Subcutaneous abdominal adipose tissue (tissue), 5 donors: ENCODE data around the gene RTKN.

Experiments
- H3K27ac ChIP-seq: one replicate; pipeline ENCODE4 v1.7.0; 2013; ENCODE audit warnings: low read depth, mild to moderate bottlenecking, inconsistent platforms, low read length, moderate library complexity
- H3K27me3 ChIP-seq, 5 donors: one replicate each; pipeline ENCODE4 v1.7.0; 2013; ENCODE audit warnings: low read length in 5 of 5, inconsistent platforms in 1 of 5; ENCODE audit not compliant: control insufficient read depth in 5 of 5, insufficient read depth in 4 of 5
- H3K36me3 ChIP-seq, 5 donors: one replicate each; pipeline ENCODE4 v1.7.0; 2013; ENCODE audit warnings: low read length in 5 of 5; ENCODE audit not compliant: control insufficient read depth in 5 of 5, insufficient read depth in 5 of 5
- H3K4me1 ChIP-seq, 5 donors: one replicate each; pipeline ENCODE4 v1.7.0; 2013; ENCODE audit warnings: low read length in 5 of 5, mild to moderate bottlenecking in 3 of 5, moderate library complexity in 1 of 5; ENCODE audit not compliant: control insufficient read depth in 5 of 5, insufficient read depth in 5 of 5
- H3K4me3 ChIP-seq, 5 donors: one replicate each; pipeline ENCODE4 v1.7.0; 2013; ENCODE audit warnings: low read length in 5 of 5, low read depth in 1 of 5
- H3K9ac ChIP-seq, 5 donors: one replicate each; pipeline ENCODE4 v1.7.0; 2013; ENCODE audit warnings: low read length in 5 of 5, mild to moderate bottlenecking in 4 of 5, moderate library complexity in 3 of 5
- H3K9me3 ChIP-seq, 5 donors: one replicate each; pipeline ENCODE4 v1.7.0; 2013; ENCODE audit warnings: low read length in 5 of 5; ENCODE audit not compliant: control insufficient read depth in 5 of 5
- donor health status: healthy.
- donor health status: healthy.
- donor health status: healthy.
- donor health status: healthy.
- donor health status: healthy.

RTKN gene

DNA sequence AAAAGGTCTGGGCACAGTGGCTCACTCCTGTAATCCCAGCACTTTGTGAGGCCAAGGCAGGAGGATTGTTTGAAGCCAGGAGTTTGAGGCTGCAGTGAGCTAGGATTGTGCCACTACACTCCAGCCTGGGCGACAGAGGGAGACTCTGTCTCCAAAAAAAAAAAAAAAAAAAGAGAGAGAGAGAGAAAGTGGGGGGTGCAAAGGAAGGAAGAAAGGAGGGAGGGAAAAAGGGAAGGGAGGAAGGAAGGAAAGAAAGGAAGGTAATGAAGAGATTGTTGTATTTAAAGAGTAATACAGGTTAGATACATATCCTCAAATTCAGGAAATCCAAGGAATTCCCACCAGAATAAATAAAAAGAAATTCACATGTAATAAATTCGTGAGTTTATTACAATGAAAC lies 39.8 kb downstream of the RTKN start:
- Histone ChIP-seq H3K27ac (no peak overlapping the region), H3K36me3 (no peaks in the 10 kb centered on the region), H3K9ac (no peak overlapping the region), H3K27me3 (no peaks in the 10 kb centered on the region), H3K4me3 (no peak overlapping the region), H3K9me3 (no peaks in the 10 kb centered on the region), H3K4me1 (no peaks in the 10 kb centered on the region)

GRCh38 chr2:74399785-74400184 lies 42.0 kb downstream of the RTKN start:
- H3K4me1 ChIP-seq: no peaks in the 10 kb centered on the region
- no peak overlapping the region for H3K4me3 ChIP-seq
- H3K9me3 ChIP-seq: no peaks in the 10 kb centered on the region
- no peak overlapping the region for H3K27ac ChIP-seq
- H3K9ac ChIP-seq: no peak overlapping the region
- no peaks in the 10 kb centered on the region for H3K36me3 ChIP-seq
- H3K27me3 ChIP-seq: peaks cover 0 to 3% (median 0%) of the 10 kb centered on the region in 5 donors

DNA sequence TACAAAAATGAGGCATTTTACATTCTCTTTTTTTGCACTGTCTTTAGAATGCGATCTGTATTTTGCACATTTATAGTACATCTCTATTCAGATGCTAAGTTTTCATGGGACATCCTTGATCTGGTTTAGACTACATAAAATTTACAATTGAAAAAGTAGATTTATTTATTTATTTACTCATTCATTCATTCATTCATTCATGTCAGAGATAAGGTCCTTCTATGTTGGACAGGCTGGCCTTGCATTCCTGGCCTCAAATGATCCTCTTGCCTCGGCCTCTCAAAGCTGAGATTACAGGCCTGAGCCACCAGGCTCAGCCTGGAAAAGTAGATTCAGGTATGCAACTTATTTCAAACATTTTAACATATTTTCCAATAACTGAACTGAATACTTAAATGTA lies 45.6 kb downstream of the RTKN start:
- H3K4me1 ChIP-seq: peaks cover under 1 to 9% (median 6%) of the 10 kb centered on the region in 5 donors
- no peak overlapping the region for H3K9ac ChIP-seq
- H3K27ac ChIP-seq: no peak overlapping the region
- H3K36me3 ChIP-seq: no peaks in the 10 kb centered on the region
- H3K9me3 ChIP-seq: no peaks in the 10 kb centered on the region
- no peak overlapping the region for H3K4me3 ChIP-seq
- H3K27me3 ChIP-seq: peaks cover 0 to 3% (median 0%) of the 10 kb centered on the region in 5 donors

DNA sequence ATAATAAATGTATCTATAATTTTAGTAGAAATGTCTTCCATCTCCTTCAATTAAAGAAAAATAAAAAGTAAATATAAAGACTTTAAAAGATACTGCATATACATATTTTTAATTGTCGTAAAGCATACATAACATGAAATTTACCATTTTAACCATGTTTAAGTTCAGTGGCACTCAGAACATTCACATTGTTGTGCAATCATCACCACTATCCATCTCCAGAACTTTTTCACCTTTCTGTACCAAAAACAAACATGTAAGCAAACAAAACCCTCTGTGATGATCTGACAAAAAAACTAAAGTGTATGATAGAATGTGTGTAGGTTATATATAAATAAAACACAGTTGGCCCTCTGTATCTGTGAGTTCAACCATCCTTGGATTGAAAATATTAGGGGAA lies 48.2 kb downstream of the RTKN start:
- H3K4me1 ChIP-seq: peaks cover 6 to 32% (median 26%) of the 10 kb centered on the region in 5 donors
- no peaks in the 10 kb centered on the region for H3K9me3 ChIP-seq
- no peak overlapping the region for H3K4me3 ChIP-seq
- H3K27me3 ChIP-seq: peaks cover 0 to 3% (median 0%) of the 10 kb centered on the region in 5 donors
- no peaks in the 10 kb centered on the region for H3K36me3 ChIP-seq
- H3K27ac ChIP-seq: no peak overlapping the region
- H3K9ac ChIP-seq: no peak overlapping the region

DNA sequence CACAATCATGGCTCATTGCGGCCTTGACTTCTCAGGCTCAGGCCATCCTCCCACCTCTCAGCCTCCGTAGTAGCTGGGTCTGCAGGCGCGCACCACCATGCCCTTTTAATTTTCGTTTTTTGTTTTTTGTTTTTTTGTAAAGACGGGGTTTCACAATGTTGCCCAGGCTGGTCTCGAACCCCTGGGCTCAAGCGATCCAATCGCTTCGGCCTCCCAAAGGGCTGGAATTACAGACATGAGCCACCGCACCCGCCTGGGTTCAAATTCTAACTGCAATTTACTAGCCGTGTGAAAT lies 49.3 kb downstream of the RTKN start:
- Histone ChIP-seq H3K27ac (no peak overlapping the region), H3K36me3 (no peaks in the 10 kb centered on the region), H3K4me3 (peak overlapping the region in 4 of 5 donors; percentile 71 to 94 (median 90)), H3K27me3 (peaks cover 0 to 3% (median 0%) of the 10 kb centered on the region in 5 donors), H3K9ac (peak overlapping the region in 1 of 5 donors; percentile 92), H3K4me1 (peaks cover 6 to 38% (median 26%) of the 10 kb centered on the region in 5 donors), H3K9me3 (no peaks in the 10 kb centered on the region)

- no peaks in the 10 kb centered on the region for H3K9me3 ChIP-seq
- peak overlapping the region; percentile 74 for H3K27ac ChIP-seq
- peaks cover 6 to 38% (median 26%) of the 10 kb centered on the region in 5 donors for H3K4me1 ChIP-seq
- peak overlapping the region; percentile 85 to 96 (median 91) for H3K9ac ChIP-seq
- no peaks in the 10 kb centered on the region for H3K36me3 ChIP-seq
- peak overlapping the region; percentile 87 to 97 (median 92) for H3K4me3 ChIP-seq
- peaks cover 0 to 3% (median 0%) of the 10 kb centered on the region in 5 donors for H3K27me3 ChIP-seq
These were observed 49.9 kb downstream of the RTKN start for GRCh38 chr2:74391580-74392448.

- Histone ChIP-seq H3K4me1 (peaks cover 6 to 38% (median 26%) of the 10 kb centered on the region in 5 donors), H3K27ac (peak overlapping the region; percentile 74), H3K36me3 (no peaks in the 10 kb centered on the region), H3K27me3 (peaks cover 0 to 3% (median 0%) of the 10 kb centered on the region in 5 donors), H3K9me3 (no peaks in the 10 kb centered on the region), H3K9ac (peak overlapping the region; percentile 85 to 96 (median 91)), H3K4me3 (peak overlapping the region; percentile 87 to 97 (median 92))
These were observed 50.5 kb downstream of the RTKN start for GRCh38 chr2:74391209-74391579.

- Histone ChIP-seq H3K9me3 (no peaks in the 10 kb centered on the region), H3K9ac (peak overlapping the region in 2 of 5 donors; percentile 90 to 96), H3K27ac (no peak overlapping the region), H3K27me3 (peaks cover 0 to 3% (median 0%) of the 10 kb centered on the region in 5 donors), H3K4me3 (peak overlapping the region; percentile 87 to 97 (median 92)), H3K4me1 (peaks cover 6 to 38% (median 26%) of the 10 kb centered on the region in 5 donors), H3K36me3 (peaks cover 0 to under 1% (median 0%) of the 10 kb centered on the region in 5 donors)
These were observed 51.1 kb downstream of the RTKN start for GRCh38 chr2:74390606-74391005.

DNA sequence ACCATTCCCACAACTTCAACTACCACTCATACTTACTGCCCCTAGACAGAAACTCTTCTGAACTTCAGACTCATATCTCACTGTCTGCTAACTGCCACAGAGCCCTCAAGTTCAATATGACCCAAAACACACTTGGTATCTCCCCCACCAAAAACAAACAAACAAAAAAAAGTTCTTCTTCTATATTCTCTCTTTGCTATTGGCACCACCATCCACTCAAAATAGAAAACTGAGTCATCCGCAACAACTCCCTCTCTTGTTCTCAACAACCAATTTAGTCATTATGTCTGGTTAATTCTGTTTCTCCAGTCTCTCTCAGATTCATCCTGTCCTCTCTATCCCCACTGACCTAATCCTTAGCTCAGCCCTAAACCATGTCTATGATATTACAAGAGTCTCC lies 54.4 kb downstream of the RTKN start:
- Histone ChIP-seq H3K9me3 (no peaks in the 10 kb centered on the region), H3K27ac (no peak overlapping the region), H3K4me1 (peaks cover 6 to 42% (median 24%) of the 10 kb centered on the region in 5 donors), H3K27me3 (no peaks in the 10 kb centered on the region), H3K36me3 (peaks cover 0 to 13% (median 0%) of the 10 kb centered on the region in 5 donors), H3K9ac (no peak overlapping the region), H3K4me3 (no peak overlapping the region)

- Histone ChIP-seq H3K9me3 (no peaks in the 10 kb centered on the region), H3K36me3 (peaks cover 0 to 13% (median 0%) of the 10 kb centered on the region in 5 donors), H3K27ac (no peak overlapping the region), H3K4me3 (no peak overlapping the region), H3K9ac (no peak overlapping the region), H3K4me1 (peaks cover 3 to 35% (median 18%) of the 10 kb centered on the region in 5 donors), H3K27me3 (no peaks in the 10 kb centered on the region)
These were observed 56.3 kb downstream of the RTKN start for GRCh38 chr2:74385396-74385795.
